ENCODE results near the gene TMEM63B. TPM values are rescaled to one million over a fixed set of nuclear protein-coding genes. Genes with fewer than 3 reads are reported as not detected.
A peak's percentile ranks its signal among the peaks of the same experiment; 100 is the strongest.

TMEM63B gene
- total and polyA plus RNA-seq, 9 of the 15 experiments (the other 6 are each of a cell fraction or from before 2014, with no cell fraction given) = 0.14 to 39.4 (median 14.4) TPM

GRCh38 chr6:44152109-44152461 is 24.7 kb downstream of the TMEM63B start (continued):
- TF ChIP-seq THRA (IDR thresholded peaks at IDR 0.05) (no peak), ZNF384 (IDR thresholded peaks at IDR 0.05; ENCODE audit: low read depth, low read length) (no peak), HEY1 (CRISPR knock-in tag; IDR thresholded peaks at IDR 0.05; ENCODE audit: borderline replicate concordance) (no peak), DACH1 (IDR thresholded peaks at IDR 0.05; ENCODE audit: partially characterized antibody) (no peak), SP1 (CRISPR knock-in tag; IDR thresholded peaks at IDR 0.05) (no peak)
- TF ChIP-seq, protein P1, sequence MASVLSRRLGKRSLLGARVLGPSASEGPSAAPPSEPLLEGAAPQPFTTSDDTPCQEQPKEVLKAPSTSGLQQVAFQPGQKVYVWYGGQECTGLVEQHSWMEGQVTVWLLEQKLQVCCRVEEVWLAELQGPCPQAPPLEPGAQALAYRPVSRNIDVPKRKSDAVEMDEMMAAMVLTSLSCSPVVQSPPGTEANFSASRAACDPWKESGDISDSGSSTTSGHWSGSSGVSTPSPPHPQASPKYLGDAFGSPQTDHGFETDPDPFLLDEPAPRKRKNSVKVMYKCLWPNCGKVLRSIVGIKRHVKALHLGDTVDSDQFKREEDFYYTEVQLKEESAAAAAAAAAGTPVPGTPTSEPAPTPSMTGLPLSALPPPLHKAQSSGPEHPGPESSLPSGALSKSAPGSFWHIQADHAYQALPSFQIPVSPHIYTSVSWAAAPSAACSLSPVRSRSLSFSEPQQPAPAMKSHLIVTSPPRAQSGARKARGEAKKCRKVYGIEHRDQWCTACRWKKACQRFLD (CRISPR knock-in tag; IDR thresholded peaks at IDR 0.05) = no peak
- TF ChIP-seq, protein P2, sequence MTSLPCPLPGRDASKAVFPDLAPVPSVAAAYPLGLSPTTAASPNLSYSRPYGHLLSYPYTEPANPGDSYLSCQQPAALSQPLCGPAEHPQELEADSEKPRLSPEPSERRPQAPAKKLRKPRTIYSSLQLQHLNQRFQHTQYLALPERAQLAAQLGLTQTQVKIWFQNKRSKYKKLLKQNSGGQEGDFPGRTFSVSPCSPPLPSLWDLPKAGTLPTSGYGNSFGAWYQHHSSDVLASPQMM (CRISPR knock-in tag; IDR thresholded peaks at IDR 0.05) = no peak

GRCh38 chr6:44152533-44152932 is 25.2 kb downstream of the TMEM63B start:
- Histone ChIP-seq H3K4me2 (ENCODE audit: insufficient read depth, low read length) (no peak overlapping the region), H2AFZ (ENCODE audit: low read depth, low read length) (no peak overlapping the region), H3K27ac (ENCODE audit: extremely low read depth, low read depth, low read length) (no peak overlapping the region), H3K79me2 (ENCODE audit: control insufficient read depth, insufficient read depth, low read length) (no peaks in the 10 kb centered on the region), H3K9ac (ENCODE audit: insufficient read depth in 1 of 2, low read depth in 2 of 2, low read length in 2 of 2) (peak overlapping the region in 1 of 2 experiments; percentile 10; a peak in 1 of 4 replicates), H3K36me3 (ENCODE audit: control insufficient read depth, insufficient read depth, low read length) (peaks cover 55% of the 10 kb centered on the region), H4K20me1 (replicated peaks; ENCODE audit: control insufficient read depth, insufficient read depth, low read length) (peaks cover 3% of the 10 kb centered on the region; the same call in 1 of the 2 replicates), H3K4me1 (replicated peaks in 1 of 2; ENCODE audit: control insufficient read depth in 2 of 2, insufficient read depth in 2 of 2, low read length in 2 of 2) (peaks cover 0 to 28% of the 10 kb centered on the region in 2 experiments; a peak in 3 of 5 replicates), H3K9me3 (replicated peaks; ENCODE audit: control insufficient read depth, insufficient read depth, low read depth, low read length) (no peaks in the 10 kb centered on the region), H3K9me1 (ENCODE audit: control insufficient read depth, insufficient read depth, low read length) (no peaks in the 10 kb centered on the region), H3K27me3 (ENCODE audit: control insufficient read depth in 2 of 2, insufficient read depth in 2 of 2, low read length in 2 of 2) (no peaks in the 10 kb centered on the region), H3K4me3 (no peak overlapping the region)
- ChIA-PET POLR2A (interaction anchor here (1.8 kb wide), 1 partner anchor 10 kb away, joined by 6 read pairs; no protein-coding TSS in a partner anchor), CTCF (ENCODE audit: low intra/inter-chr PET ratio) (interaction anchor here (1.6 to 2.2 kb wide), 4 partner anchors 53 to 383 kb away, joined by 6 to 15 read pairs (median 10); partner anchors contain the start of gene VEGFA)
- 88% methylated on average over 18 of the region's 19 CpGs for WGBS (ENCODE audit: insufficient coverage, low coverage, missing lambda C conversion rate)
- BruUV-seq (replicated peaks) = no TSS peak
- in situ Hi-C loops (cut with MboI) = loop anchor here (5.0 kb wide), 1 partner anchor 50 kb away; no protein-coding TSS in a partner anchor
- ATAC-seq (no peak), FAIRE-seq (no peak), DNase-seq (ENCODE audit: extremely low read depth in 1 of 4, low spot score in 3 of 4) (no peak)
- intact Hi-C loops (cut with micrococcal nuclease) = loop anchor here (1.0 to 5.0 kb wide), 2 partner anchors 35 to 56 kb away; no protein-coding TSS in a partner anchor
- no peak for TF ChIP-seq ZBED1 (IDR thresholded peaks at IDR 0.05)
- TF ChIP-seq POLR2G (IDR thresholded peaks at IDR 0.05; ENCODE audit: low read depth, low read length) = peak; percentile 45
